Right lobe of liver (tissue), 6 donors: Measurements from ENCODE around the gene RMDN3. TPM values are rescaled to one million over a fixed set of nuclear protein-coding genes. Genes with fewer than 3 reads are reported as not detected.
A peak's percentile ranks its signal among the peaks of the same experiment; 100 is the strongest.

Experiments
- ATAC-seq, 4 donors: fragments of 200-7000 bp; cut with Tn5 transposase; one replicate each; pipeline ENCODE4 v1.9.1; 2020; ENCODE audit warnings: mild to moderate bottlenecking in 4 of 4, moderate library complexity in 4 of 4
- DNase-seq, 3 donors: peaks; one replicate each; pipeline ENCODE4 v3.0.0-alpha.2; 2020
- H3K27ac ChIP-seq, 3 donors: fragments of 200-600 bp; one replicate each; pipeline ENCODE4 v1.8.0; 2022
- H3K27me3 ChIP-seq, 2 donors: fragments of 200-600 bp; one replicate each; pipeline ENCODE4 v1.8.0; 2022
- H3K36me3 ChIP-seq, 4 donors: fragments of 200-600 bp; sonication (generic) in 1 of 4; one replicate each; pipeline versions ENCODE4 v1.5.1 to v1.8.0; 2017 to 2022; ENCODE audit warnings: control low read depth in 1 of 4
- H3K4me1 ChIP-seq, 4 donors: fragments of 200-600 bp; sonication (generic) in 1 of 4; one replicate each; pipeline versions ENCODE4 v1.5.1 to v1.8.0; 2017 to 2022; ENCODE audit warnings: control low read depth in 1 of 4
- H3K4me3 ChIP-seq, 3 donors: fragments of 200-600 bp; one replicate each; pipeline ENCODE4 v1.8.0; 2022
- H3K9me3 ChIP-seq, 4 donors: fragments of 200-600 bp; sonication (generic) in 1 of 4; one replicate each; pipeline versions ENCODE4 v1.5.1 to v1.8.0; 2017 to 2022; ENCODE audit warnings: control low read depth in 1 of 4
- POLR2A ChIP-seq: fragments of 450-650 bp; IDR thresholded peaks from one replicate; pipeline ENCODE4 v1.6.1; 2017; ENCODE audit warnings: antibody characterized with exemption, mild to moderate bottlenecking
- WGBS: methylation state at CpG from one replicate; pipeline ENCODE4 v1.1.6; 2018; ENCODE audit warnings: low coverage, low lambda C conversion rate; ENCODE audit not compliant: insufficient coverage; ENCODE audit errors: missing lambda C conversion rate; 5-methylcytosine and 5-hydroxymethylcytosine counted together
- intact Hi-C, 2 donors: fragments of 100-400 bp; cut with DNase I; formaldehyde crosslinking; loops; one replicate each; pipeline versions ENCODE4 v1.11.2 to v1.14.1; 2022
- total RNA-seq, 6 experiments: library from RNA; depleted of rRNA in 2 of 6; stranded (reverse); fragments of >200 nt in 2 of 6; fragmentation: NEBNext Ultra II Directional in 3 of 6; extraction: Animal tissue kit (Norgen Biotek cat#: 25700) in 3 of 6; gene quantifications; one replicate each; pipeline versions ENCODE4 v1.1.0 to v1.2.4, GENCODE V29; 2016 to 2023
- TF ChIP-seq, protein P1 (sequence below), 4 donors: fragments of 200-600 bp in 3 of 4; fragments of 450-650 bp in 1 of 4; IDR thresholded peaks; one replicate each; pipeline versions ENCODE4 v1.5.1 to v1.8.0; 2016 to 2022; ENCODE audit warnings: antibody characterized with exemption in 4 of 4, mild to moderate bottlenecking in 2 of 4
- donor health status: DM: no; HTN: yes; CAD: no.
- donor health status: DM: no; HTN: no; CAD: no.
- donor health status: DM: no; HTN: no; CAD: no.
- donor health status: DM: no; HTN: yes; CAD: no.
- donor health status: DM: no; HTN: yes; CAD: no.

The RMDN3 gene
- total RNA-seq, 6 experiments from 2014 or later, result 25.3 to 38.5 (median 29.5) TPM

DNA sequence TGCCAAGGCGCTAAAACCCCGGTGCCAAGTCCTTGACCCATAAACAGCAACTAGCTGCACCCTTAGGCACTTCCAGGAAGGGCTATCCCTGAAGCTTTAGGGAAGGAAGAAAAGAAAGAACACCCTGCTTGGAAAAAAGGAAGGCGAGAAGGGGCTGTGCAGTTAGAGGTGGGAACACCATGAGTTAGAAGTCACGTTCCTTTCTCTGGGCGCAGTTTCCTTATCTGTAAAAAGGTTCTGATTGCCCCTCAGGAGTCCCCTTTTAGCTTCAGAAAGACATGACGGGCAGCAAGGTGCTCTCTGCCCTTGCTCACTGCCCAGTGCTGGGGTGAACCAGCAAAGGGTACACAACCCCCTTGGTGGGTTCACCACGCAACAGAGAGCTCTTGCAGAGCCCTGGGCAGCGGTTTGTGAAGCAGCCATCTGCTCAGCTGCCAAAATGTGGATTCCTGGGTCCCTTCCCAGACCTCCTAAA lies 9.6 kb upstream of the RMDN3 start:
- H3K9me3 ChIP-seq, result no peaks in the 10 kb centered on the region
- peak overlapping the region; percentile 70 to 84 (median 79) for H3K4me3 ChIP-seq
- ATAC-seq, result peak in 1 of 4 donors; percentile 2
- H3K36me3 ChIP-seq, result peaks cover 0 to 15% (median 8%) of the 10 kb centered on the region in 4 donors
- peak in 2 of 3 donors; percentile 56 to 59 for DNase-seq
- no peaks in the 10 kb centered on the region for H3K27me3 ChIP-seq
- intact Hi-C loops, result no loop called here
- peak overlapping the region; percentile 83 to 92 (median 91) for H3K27ac ChIP-seq
- H3K4me1 ChIP-seq, result peaks cover 0 to 27% (median 3%) of the 10 kb centered on the region in 4 donors
- TF ChIP-seq POLR2A, result no peak
- TF ChIP-seq, protein P1, sequence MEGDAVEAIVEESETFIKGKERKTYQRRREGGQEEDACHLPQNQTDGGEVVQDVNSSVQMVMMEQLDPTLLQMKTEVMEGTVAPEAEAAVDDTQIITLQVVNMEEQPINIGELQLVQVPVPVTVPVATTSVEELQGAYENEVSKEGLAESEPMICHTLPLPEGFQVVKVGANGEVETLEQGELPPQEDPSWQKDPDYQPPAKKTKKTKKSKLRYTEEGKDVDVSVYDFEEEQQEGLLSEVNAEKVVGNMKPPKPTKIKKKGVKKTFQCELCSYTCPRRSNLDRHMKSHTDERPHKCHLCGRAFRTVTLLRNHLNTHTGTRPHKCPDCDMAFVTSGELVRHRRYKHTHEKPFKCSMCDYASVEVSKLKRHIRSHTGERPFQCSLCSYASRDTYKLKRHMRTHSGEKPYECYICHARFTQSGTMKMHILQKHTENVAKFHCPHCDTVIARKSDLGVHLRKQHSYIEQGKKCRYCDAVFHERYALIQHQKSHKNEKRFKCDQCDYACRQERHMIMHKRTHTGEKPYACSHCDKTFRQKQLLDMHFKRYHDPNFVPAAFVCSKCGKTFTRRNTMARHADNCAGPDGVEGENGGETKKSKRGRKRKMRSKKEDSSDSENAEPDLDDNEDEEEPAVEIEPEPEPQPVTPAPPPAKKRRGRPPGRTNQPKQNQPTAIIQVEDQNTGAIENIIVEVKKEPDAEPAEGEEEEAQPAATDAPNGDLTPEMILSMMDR (IDR thresholded peaks at IDR 0.05), result no peak
- WGBS, result 4% methylated on average over 4 of the region's 8 CpGs

DNA sequence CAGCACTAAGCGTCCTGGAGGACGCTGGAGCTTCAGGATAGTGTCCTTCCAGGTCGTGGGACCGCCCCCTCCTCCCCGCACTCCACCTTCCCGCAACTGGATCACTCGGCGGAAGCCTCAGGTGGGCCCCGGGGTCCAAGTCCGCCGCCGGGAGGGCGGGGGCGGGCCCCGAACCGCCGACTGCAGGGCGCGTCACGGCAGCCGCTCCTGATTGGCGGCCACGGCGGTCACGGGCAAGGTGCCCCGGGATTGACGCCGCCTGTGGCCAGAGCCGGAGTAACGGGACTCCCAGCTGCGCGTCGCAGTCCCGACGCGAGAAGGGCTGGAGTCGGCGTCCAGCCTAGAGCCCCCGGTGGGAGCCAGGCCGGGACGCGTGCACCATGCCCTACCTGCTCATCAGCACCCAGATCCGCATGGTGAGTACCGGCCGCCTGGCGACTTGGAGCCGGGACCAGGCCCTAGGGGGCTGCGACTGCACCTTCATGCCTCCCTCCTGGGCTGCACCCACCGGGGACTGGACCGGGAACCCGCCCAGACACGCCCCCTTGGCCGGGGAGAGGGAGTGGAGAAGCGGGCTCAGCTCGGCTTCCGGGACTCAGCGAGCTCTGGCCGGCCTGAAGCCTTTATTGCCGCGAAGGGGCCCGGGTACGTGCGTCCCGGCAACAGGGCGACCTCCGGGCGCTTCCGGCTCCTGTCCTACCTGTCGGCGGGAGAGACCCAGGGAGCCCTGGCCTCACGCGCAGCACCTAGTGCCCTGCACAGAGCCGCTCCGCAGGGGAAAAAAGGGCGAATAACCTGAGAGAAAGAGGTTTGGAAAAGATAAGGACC lies 9.0 kb upstream of the RMDN3 start, which contains the start of gene GCHFR:
TSS of gene GCHFR (plus strand) at position 268 of the 828 bp plus-strand sequence. CDS start at position 381, 113 bp downstream.
- ATAC-seq, result peak; percentile 78 to 87 (median 81)
- peak; percentile 94 for TF ChIP-seq POLR2A
- TF ChIP-seq, protein P1 (IDR thresholded peaks at IDR 0.05), result peak; percentile 37 to 57 (median 50)
- DNase-seq, result peak; percentile 88 to 93 (median 90)
- Histone ChIP-seq H3K36me3 (peaks cover 0 to 15% (median 8%) of the 10 kb centered on the region in 4 donors), H3K4me3 (peak within 1 kb of the TSS; percentile 70 to 84 (median 79)), H3K4me1 (peaks cover 0 to 22% (median 3%) of the 10 kb centered on the region in 4 donors), H3K27ac (peak within 1 kb of the TSS; percentile 83 to 92 (median 91)), H3K27me3 (no peaks in the 10 kb centered on the region), H3K9me3 (no peaks in the 10 kb centered on the region)
- 0% methylated on average over 11 of the region's 75 CpGs for WGBS
- intact Hi-C loops, result no loop called here

DNA sequence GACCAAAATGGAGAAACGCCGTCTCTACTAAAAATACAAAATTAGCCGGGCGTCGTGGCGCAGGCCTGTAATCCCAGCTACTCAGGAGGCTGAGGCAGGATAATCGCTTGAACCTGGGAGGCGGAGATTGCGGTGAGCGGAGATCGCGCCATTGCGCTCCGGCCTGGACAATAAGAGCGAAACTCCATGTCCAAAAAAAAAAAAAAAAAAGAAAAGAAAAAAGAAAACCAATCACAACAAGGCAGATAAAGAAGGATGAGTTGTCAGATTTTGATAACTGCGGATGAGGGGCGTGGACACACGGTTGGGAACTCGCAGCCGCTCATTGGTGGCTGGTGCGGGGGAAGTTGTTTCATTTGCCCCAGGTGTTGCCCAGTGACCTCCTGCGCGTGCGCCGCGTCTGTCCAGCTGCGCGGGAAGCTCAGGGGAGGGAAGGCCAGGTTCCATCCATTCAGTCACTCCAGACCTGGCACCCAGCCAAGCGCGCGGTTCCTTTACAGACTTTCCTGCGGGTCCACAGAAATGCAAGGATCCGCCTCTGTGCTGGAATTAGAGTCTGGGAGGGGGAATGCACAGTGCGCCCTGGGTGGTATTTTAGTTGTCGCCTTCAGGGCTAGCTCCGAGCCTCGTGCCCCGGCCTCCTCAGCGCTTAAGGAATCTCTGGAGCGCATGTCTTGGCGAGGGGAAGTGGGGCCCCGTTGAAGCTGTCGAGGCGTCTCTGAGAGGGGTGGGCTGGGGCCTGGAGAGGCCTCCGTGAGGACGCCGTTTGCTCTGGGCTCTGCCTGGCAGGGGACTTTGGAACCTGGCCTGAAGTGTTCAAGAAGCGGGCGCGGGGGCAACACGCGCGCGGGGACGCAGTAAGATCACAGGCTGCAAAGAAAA lies 8.1 kb upstream of the RMDN3 start:
- H3K27me3 ChIP-seq, result no peaks in the 10 kb centered on the region
- H3K36me3 ChIP-seq, result peaks cover 0 to 15% (median 7%) of the 10 kb centered on the region in 4 donors
- ATAC-seq (peak; percentile 57 to 69 (median 63)), DNase-seq (peak; percentile 91 to 94 (median 94))
- H3K4me3 ChIP-seq, result peak overlapping the region; percentile 70 to 84 (median 79)
- no peak for TF ChIP-seq POLR2A
- TF ChIP-seq, protein P1 (IDR thresholded peaks at IDR 0.05), result no peak
- intact Hi-C loops, result no loop called here
- H3K9me3 ChIP-seq, result no peaks in the 10 kb centered on the region
- H3K4me1 ChIP-seq, result peaks cover 0 to 21% (median 3%) of the 10 kb centered on the region in 4 donors
- H3K27ac ChIP-seq, result peak overlapping the region; percentile 83 to 92 (median 91)
- 25% methylated on average over 51 of the region's 55 CpGs for WGBS

DNA sequence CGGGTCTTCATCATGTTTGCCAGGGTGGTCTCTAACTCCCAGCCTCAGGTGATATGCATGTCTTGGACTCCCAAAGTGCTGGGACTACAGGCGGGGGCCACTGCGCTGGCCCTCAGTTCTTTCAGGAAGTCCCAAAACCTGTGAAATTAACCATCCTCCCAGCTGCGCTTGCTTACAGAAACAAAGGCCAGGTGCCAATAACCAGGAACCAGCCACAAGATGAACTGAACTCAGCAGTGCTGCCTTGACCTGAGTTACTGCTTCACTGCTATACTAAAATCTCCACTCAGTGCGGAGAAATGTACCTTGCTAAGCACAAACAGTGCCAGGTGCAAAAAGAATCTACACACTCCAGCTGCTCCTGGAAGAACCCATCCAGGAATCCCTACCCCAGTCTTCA lies 4.9 kb upstream of the RMDN3 start:
- intact Hi-C loops, result no loop called here
- H3K4me3 ChIP-seq, result no peak overlapping the region
- TF ChIP-seq, protein P1 (IDR thresholded peaks at IDR 0.05), result no peak
- TF ChIP-seq POLR2A, result no peak
- no peaks in the 10 kb centered on the region for H3K9me3 ChIP-seq
- ATAC-seq (no peak), DNase-seq (peak in 1 of 3 donors; percentile 6)
- H3K4me1 ChIP-seq, result peaks cover 0 to 6% (median 3%) of the 10 kb centered on the region in 4 donors
- H3K27ac ChIP-seq, result no peak overlapping the region
- no peaks in the 10 kb centered on the region for H3K27me3 ChIP-seq
- no CpG with 5 or more reads among the region's 5 CpGs for WGBS
- H3K36me3 ChIP-seq, result no peaks in the 10 kb centered on the region
